Thoracic aorta endothelial cell (primary cell): ENCODE results near the gene PLPP3. TPM values are rescaled to one million over a fixed set of nuclear protein-coding genes. Genes with fewer than 3 reads are reported as not detected.

Experiments used
- small RNA-seq: library from RNA; depleted of rRNA; stranded (forward); fragments of <200 nt; gene quantifications from one replicate; pipeline ENCODE3, GENCODE V24; 2012
- total RNA-seq: library from RNA; depleted of rRNA; stranded (reverse); fragments of >200 nt; gene quantifications from 2 replicates; pipeline ENCODE4 v1.2.3, GENCODE V29; 2012

Gene PLPP3
- total RNA-seq = 34.4 and 46.2 TPM in 2 replicates

GRCh38 chr1:56578963-56579875 lies at the start of gene PLPP3:
Gene PLPP3 (minus strand): TSS chr1:56579563. CDS start chr1:56579016, 547 bp downstream.

Small RNA genes lying within 50 kb of the gene (small RNA-seq; reads per million reads assigned to genes)
- not detected for gene AC099789.1

Other genes starting within 250 kb of the PLPP3 start
- gene PRKAA2, start 65.8 kb upstream of the PLPP3 start, total RNA-seq = 10.0 and 11.2 TPM in 2 replicates
- not detected in 2 replicates for gene FYB2, start 239.8 kb upstream of the PLPP3 start, total RNA-seq